A673 (cell line): ENCODE data around the gene SOCS2.

Source experiments
- CTCF ChIP-seq: fragments of 300-800, 200-600 bp; sonication (generic); conservative IDR thresholded peaks from 2 replicates; pipeline ENCODE4 v1.5.1; 2017; ENCODE audit warnings: low read depth, mild to moderate bottlenecking, antibody characterized with exemption, low read length, moderate library complexity, mixed read lengths
- EZH2 ChIP-seq: fragments of 200-600 bp; sonication (generic); IDR thresholded peaks from 2 replicates; pipeline ENCODE4 v1.6.1; 2017; ENCODE audit warnings: borderline replicate concordance, low read depth, mild to moderate bottlenecking, mixed read lengths, antibody characterized with exemption, low read length; ENCODE audit not compliant: poor library complexity, severe bottlenecking

- TF ChIP-seq CTCF: no peak
- no peak for TF ChIP-seq EZH2
Measured at GRCh38 chr12:93597608-93598007, 25.1 kb downstream of the SOCS2 start.
